Fibroblast of gingiva (primary cell): ENCODE measurements around the gene TACR1.
"Not testable (repeated sequence)": the region's sequence is repeated elsewhere in the genome, so short reads cannot be mapped to it uniquely, and the experiment has no call there.

Source experiments
- DNase-seq: peaks from one replicate; pipeline ENCODE4 v3.0.0-alpha.2; 2011; ENCODE audit warnings: low read depth

Gene TACR1

DNA sequence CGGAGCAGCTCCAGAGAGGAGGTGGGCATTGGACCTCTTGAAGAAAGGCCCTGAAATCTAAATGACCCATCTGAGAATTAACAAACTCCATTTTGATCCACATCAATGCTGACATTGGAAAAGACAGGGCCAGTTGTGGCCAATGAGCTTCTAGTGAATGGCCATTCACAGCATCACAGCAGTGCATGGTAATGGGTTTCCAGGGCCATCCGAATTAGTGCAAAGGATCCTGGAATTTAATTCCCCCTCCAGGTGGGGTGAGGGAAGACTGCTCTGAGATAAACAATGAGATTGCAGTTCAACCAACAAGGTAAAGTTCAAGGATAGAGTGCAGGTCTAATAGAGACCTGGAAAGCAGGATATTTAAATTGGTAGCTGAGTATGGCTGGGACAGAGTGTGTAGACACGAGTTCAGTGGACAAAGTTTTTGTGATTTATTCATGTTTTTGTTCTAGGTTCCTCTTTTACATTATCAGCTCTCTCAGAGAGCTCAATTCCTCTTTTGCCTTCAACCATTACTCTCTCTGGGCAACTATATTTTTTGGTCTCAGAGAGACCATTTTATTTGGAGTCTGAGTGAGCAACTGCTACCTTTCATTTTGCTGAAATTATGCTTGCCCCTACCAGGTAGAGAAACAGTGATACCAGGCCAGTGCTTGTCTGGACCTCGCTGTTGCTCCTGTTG lies 5.0 kb downstream of the TACR1 start:
- DNase-seq = no peak

GRCh38 chr2:75192496-75192895 lies 6.8 kb downstream of the TACR1 start:
- no peak for DNase-seq

DNA sequence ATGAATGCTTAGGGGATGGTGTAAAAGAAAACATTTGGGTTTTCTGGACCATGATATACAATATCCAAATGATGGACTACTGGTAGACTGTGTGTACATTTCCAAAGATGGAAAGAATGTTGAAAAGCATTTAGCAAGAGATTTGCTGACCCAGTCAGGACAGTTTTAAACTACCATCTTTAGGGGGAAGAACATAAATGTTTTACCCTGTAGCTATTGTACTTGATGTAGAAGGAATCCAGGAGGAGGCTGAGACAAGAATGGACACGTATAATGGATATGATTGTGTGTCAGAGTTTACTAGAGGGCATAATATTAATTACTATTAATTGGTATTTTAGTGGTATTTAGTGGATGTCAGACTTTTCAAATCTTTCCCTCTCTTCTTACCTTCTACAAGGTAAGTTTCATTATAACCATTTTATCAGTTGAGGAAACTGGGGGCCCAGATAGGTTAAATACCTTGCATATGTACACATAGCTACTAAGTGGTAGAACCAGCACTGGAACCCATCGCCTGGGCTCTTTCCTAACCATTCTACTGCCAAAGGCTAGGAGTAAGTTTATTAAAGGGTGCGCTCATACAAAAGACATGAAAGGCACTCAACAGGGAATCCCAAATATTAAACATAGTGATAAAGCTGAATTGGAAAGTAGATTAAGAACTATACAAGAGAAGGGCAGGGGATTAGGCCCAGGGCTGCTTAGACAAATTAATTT lies 8.9 kb downstream of the TACR1 start:
- DNase-seq = no peak

DNA sequence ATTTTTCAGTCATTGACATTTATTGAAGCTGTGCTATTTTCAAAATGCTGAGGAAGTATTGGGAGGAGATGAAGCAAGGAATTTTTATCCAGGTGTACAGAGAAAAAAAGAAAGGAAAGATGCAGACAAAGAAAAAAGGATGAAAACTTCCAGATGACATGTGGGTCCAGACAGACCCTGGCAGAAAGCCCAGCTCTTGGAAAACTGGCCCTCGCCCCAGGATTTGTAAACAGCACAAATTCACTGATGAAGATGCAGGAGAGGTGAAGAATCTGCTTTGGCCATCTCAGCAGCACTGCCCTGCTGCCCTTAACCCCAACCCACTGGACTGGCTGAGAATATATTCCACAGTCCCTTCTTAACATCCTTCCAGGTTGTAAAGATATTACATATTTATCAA lies 12.5 kb downstream of the TACR1 start:
- DNase-seq = no peak

DNA sequence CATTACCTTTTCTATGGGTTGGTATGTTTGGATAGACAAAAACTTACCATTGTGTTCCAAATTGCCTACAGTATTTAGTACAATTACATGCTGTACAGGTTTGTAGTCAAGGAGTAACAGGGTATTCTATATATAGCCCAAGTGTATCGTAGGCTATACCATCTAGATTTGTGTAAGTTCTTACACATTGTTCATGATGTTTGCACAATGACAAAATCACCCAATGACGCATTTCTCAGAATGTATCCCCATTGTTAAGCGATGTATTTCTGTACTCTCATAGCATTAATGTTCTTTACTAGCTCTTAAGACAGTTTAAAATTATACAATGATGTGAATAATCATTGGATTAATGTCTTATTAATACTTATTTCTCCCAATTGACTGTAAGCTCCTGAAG lies 16.7 kb downstream of the TACR1 start:
- no peak for DNase-seq

DNA sequence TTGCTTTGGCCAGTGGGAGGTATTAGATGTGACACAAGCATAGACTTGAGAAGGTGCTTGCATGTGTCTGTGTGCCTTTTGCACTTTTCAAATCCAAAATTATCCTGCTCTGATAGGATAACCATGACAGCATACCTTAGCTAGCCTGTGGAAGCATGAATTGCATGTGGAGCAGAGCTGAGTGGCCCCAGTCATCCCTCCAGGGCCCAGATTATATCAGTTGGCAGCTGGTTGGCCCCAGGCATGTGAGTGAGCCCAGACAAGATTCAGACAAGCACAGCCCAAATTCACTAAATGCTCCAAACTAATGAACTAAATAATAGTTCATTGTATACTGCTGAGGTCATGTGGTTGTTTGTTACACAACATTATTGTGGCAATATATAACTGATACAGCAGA lies 18.8 kb downstream of the TACR1 start:
- DNase-seq = no peak

DNA sequence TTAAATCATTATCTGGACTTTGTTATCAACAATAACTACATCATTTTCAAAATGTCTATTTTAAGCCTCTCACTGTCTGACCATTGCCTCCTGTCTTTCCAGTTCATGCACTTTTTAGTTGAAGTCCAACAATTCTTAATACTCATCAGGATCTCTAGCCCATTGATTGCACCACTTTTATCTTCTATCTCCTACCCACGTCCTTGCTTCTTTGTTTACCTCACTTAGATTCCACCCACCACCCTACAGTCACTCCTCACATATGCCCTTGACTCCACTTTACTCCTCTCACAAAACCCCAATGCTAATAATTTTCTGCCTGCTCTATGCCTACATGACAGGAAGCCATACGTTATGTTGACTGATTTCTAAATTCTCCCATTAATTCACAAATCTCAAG lies 21.9 kb downstream of the TACR1 start:
- no peak for DNase-seq

DNA sequence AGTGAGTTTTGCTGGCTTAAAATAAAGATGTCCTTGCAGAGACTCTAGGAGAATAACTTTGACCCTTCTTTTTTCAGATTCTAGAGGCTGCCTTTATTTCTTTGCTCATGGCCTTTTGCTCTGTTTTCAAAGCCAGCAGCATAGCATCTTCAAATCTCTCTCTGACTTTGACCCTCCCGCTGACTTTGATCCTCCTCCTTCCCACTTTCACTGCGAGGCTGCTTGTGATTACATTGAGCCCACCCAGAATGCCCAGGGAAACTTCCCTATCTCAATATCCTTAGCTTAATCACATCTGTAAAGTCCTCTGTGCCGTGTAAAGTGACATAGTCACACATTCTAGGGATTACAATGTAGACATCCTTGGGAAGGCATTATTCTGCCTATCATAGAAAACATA lies 23.9 kb downstream of the TACR1 start:
- no peak for DNase-seq

GRCh38 chr2:75174981-75175380 lies 24.3 kb downstream of the TACR1 start:
- DNase-seq = no peak

DNA sequence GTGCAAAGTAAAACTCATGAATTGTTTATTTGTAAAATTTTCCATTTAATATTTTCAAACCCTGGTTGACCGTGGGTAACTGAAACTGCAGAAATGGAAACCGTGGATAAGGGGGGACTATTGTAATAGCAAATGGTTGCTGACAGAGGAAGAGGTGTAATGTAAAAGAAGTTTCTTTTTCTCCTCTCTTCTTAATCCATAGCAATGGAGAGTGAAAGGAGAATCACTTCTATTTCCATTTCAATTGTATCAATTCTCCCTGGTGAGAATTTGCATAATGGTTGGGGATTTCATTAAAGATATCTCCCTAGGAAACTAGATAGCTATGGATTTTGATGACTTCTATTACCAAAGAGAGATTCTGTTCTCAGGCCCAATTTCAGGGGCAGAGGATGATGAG lies 24.8 kb downstream of the TACR1 start:
- no peak for DNase-seq

DNA sequence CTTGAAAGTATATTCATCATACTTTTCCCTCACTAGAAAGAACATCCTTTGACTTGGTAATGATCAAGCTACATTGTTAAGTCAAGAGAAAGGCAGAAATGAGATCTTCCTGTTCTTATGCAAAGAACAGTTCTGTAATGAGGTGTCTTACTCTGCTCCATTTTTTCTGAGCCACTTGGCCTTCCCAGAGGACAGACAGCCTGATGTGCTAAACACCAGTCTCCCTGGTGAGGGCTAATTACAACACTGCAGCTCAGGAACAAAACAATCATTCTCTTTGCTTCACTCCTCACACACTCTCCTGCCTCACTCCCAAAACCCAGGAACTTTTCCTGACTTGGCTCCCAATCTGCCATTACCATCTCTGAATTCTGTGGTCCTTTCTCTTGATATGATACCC lies 25.6 kb downstream of the TACR1 start:
- DNase-seq = no peak

GRCh38 chr2:75171423-75171822 lies 27.9 kb downstream of the TACR1 start:
- not testable (repeated sequence) for DNase-seq

DNA sequence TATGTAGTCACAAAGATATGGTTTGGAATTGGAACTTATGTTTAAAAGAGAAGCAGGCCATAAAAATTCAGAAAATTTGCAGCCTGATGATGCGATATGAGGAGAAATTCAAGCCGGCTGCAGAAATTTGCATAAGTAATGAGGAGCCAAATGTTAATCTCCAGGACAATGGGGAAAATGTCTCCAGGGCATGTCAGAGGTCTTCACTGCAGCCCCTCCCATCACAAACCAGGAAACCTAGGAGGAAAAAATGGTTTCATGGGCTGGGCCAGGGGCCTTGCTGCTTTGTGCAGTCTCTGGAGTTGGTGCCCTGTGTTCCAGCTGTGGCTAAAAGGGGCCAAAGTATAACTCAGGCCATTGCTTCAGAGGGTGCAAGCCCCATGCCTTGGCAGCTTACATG lies 28.4 kb downstream of the TACR1 start:
- no peak for DNase-seq

DNA sequence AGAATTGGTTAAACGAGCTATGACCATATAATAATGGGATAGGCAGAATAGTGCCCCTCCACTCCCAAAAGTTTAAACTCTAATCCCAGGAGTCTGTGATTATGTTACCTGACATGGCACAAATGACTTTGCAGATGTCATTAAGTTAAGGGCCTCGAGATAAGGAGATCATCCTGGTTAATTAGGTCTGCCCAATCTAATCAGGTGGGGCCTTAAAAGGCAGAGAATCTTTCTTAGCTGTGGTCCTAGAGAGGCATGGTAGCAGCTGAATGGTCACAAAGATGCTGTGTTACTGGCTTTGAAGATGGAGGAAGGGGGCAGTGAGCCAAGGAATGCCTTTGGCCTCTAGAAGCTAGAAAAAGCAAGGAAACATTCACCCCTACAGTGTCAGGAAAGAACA lies 31.1 kb downstream of the TACR1 start:
- no peak for DNase-seq

GRCh38 chr2:75166491-75166890 lies 32.8 kb downstream of the TACR1 start:
- DNase-seq = no peak

- DNase-seq = no peak
Observed at GRCh38 chr2:75162897-75163296, 36.4 kb downstream of the TACR1 start.

DNA sequence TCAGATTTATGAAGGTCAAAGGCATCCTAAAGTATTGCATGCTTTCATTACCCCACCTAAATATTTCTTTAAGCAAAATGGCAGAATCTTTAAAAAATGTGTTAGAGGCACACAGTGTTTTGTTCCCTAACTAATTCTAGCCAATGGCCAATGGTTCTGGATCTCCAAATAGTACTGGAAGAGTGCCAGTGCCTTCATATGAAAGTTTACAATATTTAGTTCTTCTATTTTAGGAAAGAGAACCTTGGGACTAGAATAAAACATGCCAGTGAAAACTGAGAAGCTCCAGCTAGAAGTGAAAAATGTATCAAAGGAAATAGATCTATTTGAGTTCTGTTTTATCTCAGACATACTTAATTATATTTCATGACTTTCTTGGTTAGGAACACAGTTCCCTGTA lies 37.1 kb downstream of the TACR1 start:
- DNase-seq = peak; percentile 10

DNA sequence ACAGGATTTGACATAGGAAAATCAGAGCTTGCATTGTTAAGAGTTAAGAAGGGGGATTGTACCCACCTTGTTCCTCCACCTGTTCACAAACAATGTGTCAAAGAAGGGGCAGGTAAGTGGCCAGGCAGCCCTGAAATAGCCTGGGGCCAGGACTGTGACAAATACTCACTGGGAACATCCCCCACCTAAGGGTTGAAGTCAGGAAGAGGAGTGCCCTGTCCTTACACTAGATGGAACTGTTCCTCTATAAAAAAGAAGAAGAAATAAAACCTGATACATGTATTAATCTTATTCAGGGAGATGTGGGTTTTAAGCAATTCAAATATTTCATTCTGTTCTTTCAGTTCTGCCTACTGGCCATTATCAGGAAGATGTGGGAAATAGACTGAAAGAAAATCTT lies 41.9 kb downstream of the TACR1 start:
- DNase-seq = peak; percentile 5

- peak; percentile 48 for DNase-seq
Observed at GRCh38 chr2:75155115-75155514, 44.2 kb downstream of the TACR1 start.

DNA sequence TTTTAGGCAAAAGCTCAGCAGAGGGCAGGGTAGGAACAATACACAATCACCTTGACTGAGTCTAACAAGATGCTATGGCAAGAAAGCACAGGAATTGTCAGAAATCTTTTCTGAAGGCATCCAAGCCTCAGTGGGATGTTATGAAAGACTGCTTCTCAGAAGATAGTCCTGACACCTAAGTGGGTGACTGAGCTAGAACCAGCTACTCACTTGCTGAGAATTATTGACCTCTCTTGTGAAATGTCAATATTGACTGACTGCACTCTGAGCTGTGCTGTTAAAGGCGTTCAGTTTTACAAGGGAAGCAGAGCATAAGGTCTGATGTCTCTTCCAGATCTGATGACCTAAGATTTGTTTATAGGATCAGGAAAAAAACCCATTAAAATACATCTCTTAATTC lies 46.1 kb downstream of the TACR1 start:
- no peak for DNase-seq

GRCh38 chr2:75152243-75152642 lies 47.1 kb downstream of the TACR1 start:
- not testable (repeated sequence) for DNase-seq

DNA sequence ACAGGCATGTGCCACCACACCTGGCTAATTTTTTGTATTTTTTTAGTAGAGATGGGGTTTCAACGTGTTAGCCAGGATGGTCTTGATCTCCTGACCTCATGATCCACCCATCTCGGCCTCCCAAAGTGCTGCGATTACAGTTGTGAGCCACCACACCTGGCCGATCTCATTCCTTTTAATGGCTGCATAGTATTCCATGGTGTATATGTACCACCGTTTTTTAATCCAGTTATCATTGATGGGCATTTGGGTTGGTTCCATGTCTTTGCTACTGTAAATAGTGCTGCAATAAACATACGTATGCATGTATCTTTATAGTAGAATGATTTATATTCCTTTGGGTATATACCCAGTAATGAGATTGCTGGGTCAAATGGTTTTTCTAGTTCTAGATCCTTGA lies 51.4 kb downstream of the TACR1 start:
- DNase-seq = not testable (repeated sequence)

GRCh38 chr2:75146606-75147332 lies 52.6 kb downstream of the TACR1 start:
- peak; percentile 96 for DNase-seq
